GM12891 (cell line): Measurements from ENCODE around the gene SYNPO.

Experiments used
- POLR2A ChIP-seq: IDR thresholded peaks from 2 replicates; pipeline ENCODE4 v1.6.1; 2011; ENCODE audit warnings: low read depth, low read length, control low read depth
- POLR2AphosphoS5 ChIP-seq: IDR thresholded peaks from 2 replicates; pipeline ENCODE4 v1.6.1; 2011; ENCODE audit warnings: low read depth, low read length, control low read depth

DNA sequence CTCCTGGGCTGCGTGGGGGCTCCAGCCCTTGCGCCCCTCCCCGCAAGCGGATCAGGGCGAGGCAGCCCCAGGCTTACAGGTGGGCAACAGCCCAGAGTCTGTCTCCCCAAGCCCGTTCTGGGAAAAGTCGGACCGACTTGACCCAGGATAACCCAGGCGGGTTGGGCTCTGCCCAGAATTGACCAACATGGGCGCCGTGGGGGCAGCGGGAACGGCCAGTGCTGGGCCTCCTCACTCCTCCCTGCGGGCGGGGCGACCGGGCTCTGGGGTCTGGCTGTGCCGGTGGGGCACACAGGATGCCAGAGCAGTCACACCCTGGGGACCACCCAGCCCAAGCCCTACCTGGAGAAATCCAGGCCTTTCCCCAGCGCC, 15.3 kb upstream of the SYNPO start:
- TF ChIP-seq POLR2A (no peak), POLR2AphosphoS5 (no peak)
